Measurements from ENCODE around the gene UXS1.

UXS1 gene

GRCh38 chr2:106122157-106122556 lies 71.9 kb downstream of the UXS1 start:
- TF ChIP-seq CTCF (IDR thresholded peaks at IDR 0.05; ENCODE audit: low read depth, low read length) = no peak
- DNase-seq (ENCODE audit: extremely low read depth, low read depth) = no peak

GRCh38 chr2:106120432-106120831 lies 73.7 kb downstream of the UXS1 start:
- DNase-seq (ENCODE audit: extremely low read depth, low read depth) = no peak
- no peak for TF ChIP-seq CTCF (IDR thresholded peaks at IDR 0.05; ENCODE audit: low read depth, low read length)

- TF ChIP-seq CTCF (IDR thresholded peaks at IDR 0.05; ENCODE audit: low read depth, low read length) = no peak
- DNase-seq (ENCODE audit: extremely low read depth, low read depth) = no peak
Measured at GRCh38 chr2:106119074-106119473, 75.0 kb downstream of the UXS1 start.

GRCh38 chr2:106117882-106118684 lies 76.0 kb downstream of the UXS1 start:
- DNase-seq (ENCODE audit: extremely low read depth, low read depth) = no peak
- no peak for TF ChIP-seq CTCF (IDR thresholded peaks at IDR 0.05; ENCODE audit: low read depth, low read length)

- DNase-seq (ENCODE audit: extremely low read depth, low read depth) = no peak
- TF ChIP-seq CTCF (IDR thresholded peaks at IDR 0.05; ENCODE audit: low read depth, low read length) = no peak
Measured at GRCh38 chr2:106117347-106117746, 76.8 kb downstream of the UXS1 start.

GRCh38 chr2:106116248-106116647 lies 77.9 kb downstream of the UXS1 start:
- TF ChIP-seq CTCF (IDR thresholded peaks at IDR 0.05; ENCODE audit: low read depth, low read length) = no peak
- DNase-seq (ENCODE audit: extremely low read depth, low read depth) = no peak

- TF ChIP-seq CTCF (IDR thresholded peaks at IDR 0.05; ENCODE audit: low read depth, low read length) = no peak
Measured at GRCh38 chr2:106115665-106116064, 78.4 kb downstream of the UXS1 start.

More at GRCh38 chr2:106115665-106116064, 78.4 kb downstream of the UXS1 start:
- no peak for DNase-seq (ENCODE audit: extremely low read depth, low read depth)
